Right atrium auricular region (tissue), 2 donors: ENCODE results near the gene SMAD5. TPM values are rescaled to one million over a fixed set of nuclear protein-coding genes. Genes with fewer than 3 reads are reported as not detected.

ENCODE experiments used
- DNase-seq: peaks from one replicate; pipeline ENCODE4 v3.0.0-alpha.2; 2019; ENCODE audit warnings: low spot score
- H3K27ac ChIP-seq, 2 donors: fragments of 200-600 bp; sonication (generic); 1 replicate in 1 of 2; 2 replicates in 1 of 2; pipeline ENCODE4 v1.5.1; 2016 to 2019
- H3K27me3 ChIP-seq, 2 donors: fragments of 200-600 bp; sonication (generic); one replicate each; pipeline versions ENCODE4 v1.5.1 to v1.6.0; 2017 to 2019
- H3K36me3 ChIP-seq: fragments of 200-600 bp; sonication (generic); one replicate; pipeline ENCODE4 v1.5.1; 2016
- H3K4me1 ChIP-seq, 2 donors: fragments of 200-600 bp; sonication (generic); one replicate each; pipeline versions ENCODE4 v1.5.1 to v1.6.0; 2017 to 2019
- H3K4me3 ChIP-seq, 2 donors: fragments of 200-600 bp; sonication (generic); 1 replicate in 1 of 2; 2 replicates in 1 of 2; pipeline ENCODE4 v1.5.1; 2017 to 2019; ENCODE audit warnings: mild to moderate bottlenecking in 1 of 2, moderate library complexity in 1 of 2
- H3K9me3 ChIP-seq, 2 donors: fragments of 200-600 bp; sonication (generic); one replicate each; pipeline ENCODE4 v1.5.1; 2019
- total RNA-seq, 2 donors: library from RNA; depleted of rRNA; stranded (reverse); fragments of >200 nt; gene quantifications; one replicate each; pipeline ENCODE4 v1.1.0, GENCODE V29; 2016
- TF ChIP-seq, protein P1 (sequence below), 2 donors: fragments of 200-600 bp; sonication (generic); IDR thresholded peaks; one replicate each; pipeline ENCODE4 v1.5.1; 2019; ENCODE audit warnings: antibody characterized with exemption in 2 of 2

Gene SMAD5
- total RNA-seq, 2 donors from 2014 or later, result 25.0 to 26.7 TPM

GRCh38 chr5:136194576-136194975 is 61.9 kb downstream of the SMAD5 start:
- H3K4me3 ChIP-seq, result no peak overlapping the region
- peaks cover 0 to 28% of the 10 kb centered on the region in 2 donors for H3K27me3 ChIP-seq
- TF ChIP-seq, protein P1, sequence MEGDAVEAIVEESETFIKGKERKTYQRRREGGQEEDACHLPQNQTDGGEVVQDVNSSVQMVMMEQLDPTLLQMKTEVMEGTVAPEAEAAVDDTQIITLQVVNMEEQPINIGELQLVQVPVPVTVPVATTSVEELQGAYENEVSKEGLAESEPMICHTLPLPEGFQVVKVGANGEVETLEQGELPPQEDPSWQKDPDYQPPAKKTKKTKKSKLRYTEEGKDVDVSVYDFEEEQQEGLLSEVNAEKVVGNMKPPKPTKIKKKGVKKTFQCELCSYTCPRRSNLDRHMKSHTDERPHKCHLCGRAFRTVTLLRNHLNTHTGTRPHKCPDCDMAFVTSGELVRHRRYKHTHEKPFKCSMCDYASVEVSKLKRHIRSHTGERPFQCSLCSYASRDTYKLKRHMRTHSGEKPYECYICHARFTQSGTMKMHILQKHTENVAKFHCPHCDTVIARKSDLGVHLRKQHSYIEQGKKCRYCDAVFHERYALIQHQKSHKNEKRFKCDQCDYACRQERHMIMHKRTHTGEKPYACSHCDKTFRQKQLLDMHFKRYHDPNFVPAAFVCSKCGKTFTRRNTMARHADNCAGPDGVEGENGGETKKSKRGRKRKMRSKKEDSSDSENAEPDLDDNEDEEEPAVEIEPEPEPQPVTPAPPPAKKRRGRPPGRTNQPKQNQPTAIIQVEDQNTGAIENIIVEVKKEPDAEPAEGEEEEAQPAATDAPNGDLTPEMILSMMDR (IDR thresholded peaks at IDR 0.05), result no peak
- DNase-seq, result peak; percentile 34
- no peaks in the 10 kb centered on the region for H3K9me3 ChIP-seq
- peaks cover 0 to 27% of the 10 kb centered on the region in 2 donors for H3K4me1 ChIP-seq
- no peak overlapping the region for H3K27ac ChIP-seq
- no peaks in the 10 kb centered on the region for H3K36me3 ChIP-seq

DNA sequence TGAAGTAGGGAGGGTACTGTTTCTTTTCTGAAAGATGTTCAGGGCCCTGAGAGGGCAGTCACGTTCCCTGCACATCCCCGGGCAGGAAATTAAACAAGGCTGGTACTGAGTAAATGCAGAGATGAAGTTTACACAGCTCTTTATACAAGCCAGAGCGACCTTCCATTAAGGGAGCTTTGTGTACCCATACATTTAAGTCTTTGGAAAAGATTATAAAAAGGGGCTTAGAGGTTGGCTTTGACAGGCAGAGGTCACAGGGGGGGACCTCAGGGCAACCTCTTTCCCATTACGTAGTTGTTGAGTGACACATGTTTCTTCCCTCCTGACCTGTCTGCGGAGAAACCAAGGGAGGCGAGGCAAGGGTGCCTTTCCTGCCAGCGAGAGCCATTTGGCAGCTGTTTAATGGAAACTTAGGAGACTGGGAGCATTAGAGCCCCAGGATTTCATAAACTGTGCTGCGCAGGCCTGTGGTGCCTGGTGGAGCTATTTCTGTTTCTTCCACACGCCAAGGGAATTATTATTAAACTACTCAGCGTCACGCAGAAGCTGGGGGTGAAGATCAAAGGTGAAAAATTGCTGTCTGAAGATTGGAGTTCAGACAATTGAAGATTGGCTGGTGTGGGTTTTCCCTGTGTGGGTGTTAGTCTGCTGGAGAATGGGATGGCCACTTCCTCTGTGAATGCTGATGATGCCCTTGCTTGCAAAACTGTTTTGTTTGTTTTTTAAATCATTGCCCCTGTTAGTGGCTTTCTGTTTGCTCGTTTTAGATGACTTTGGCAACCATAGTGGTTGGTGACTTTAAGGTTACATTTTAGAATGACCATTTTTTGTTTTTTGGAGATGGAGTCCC is 63.6 kb downstream of the SMAD5 start:
- Histone ChIP-seq H3K4me1 (peaks cover 0 to 23% of the 10 kb centered on the region in 2 donors), H3K27me3 (peaks cover 0 to 20% of the 10 kb centered on the region in 2 donors), H3K9me3 (no peaks in the 10 kb centered on the region), H3K4me3 (no peak overlapping the region), H3K36me3 (no peaks in the 10 kb centered on the region), H3K27ac (no peak overlapping the region)
- TF ChIP-seq, protein P1 (IDR thresholded peaks at IDR 0.05), result no peak
- DNase-seq, result peak; percentile 34

DNA sequence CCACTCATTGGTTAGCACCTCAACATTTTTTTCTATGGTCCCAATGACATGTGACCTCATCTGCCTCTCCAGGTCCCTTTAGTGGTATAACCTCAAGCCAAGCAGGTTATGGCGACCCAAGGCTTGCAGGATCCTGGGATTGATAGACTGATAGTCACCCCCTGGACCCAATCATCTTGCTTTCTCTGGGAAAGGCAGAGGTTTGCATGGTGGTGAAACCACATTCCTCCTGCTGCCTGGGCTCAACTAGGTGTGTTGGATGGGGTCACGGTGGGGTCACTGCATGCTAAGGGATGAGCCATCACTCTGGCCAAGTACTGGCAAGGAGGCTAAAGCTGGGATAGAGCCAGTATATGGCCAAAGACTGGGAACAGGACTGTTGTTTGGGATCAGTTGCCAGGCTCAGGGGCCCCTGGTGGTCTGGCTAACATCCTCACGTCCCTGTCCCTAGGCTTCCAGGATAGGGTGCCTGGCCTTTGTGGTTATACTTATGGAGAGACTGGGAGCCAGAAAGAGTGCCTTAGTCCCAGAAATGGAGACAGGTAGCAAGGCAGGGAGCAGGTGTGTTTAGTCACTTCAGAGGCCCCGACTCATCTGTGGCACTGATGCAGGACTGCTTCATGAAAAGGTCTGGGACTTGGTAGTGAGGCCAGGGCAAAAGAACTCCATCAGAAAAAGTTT is 65.0 kb downstream of the SMAD5 start:
- peaks cover 0 to 8% of the 10 kb centered on the region in 2 donors for H3K27me3 ChIP-seq
- peak; percentile 26 for DNase-seq
- TF ChIP-seq, protein P1 (IDR thresholded peaks at IDR 0.05), result no peak
- H3K4me1 ChIP-seq, result peaks cover 0 to 9% of the 10 kb centered on the region in 2 donors
- H3K9me3 ChIP-seq, result no peaks in the 10 kb centered on the region
- no peak overlapping the region for H3K27ac ChIP-seq
- no peaks in the 10 kb centered on the region for H3K36me3 ChIP-seq
- no peak overlapping the region for H3K4me3 ChIP-seq

- peak; percentile 16 for DNase-seq
- no peaks in the 10 kb centered on the region for H3K9me3 ChIP-seq
- H3K4me1 ChIP-seq, result peaks cover 0 to under 1% of the 10 kb centered on the region in 2 donors
- H3K36me3 ChIP-seq, result no peaks in the 10 kb centered on the region
- no peak overlapping the region for H3K4me3 ChIP-seq
- TF ChIP-seq, protein P1 (IDR thresholded peaks at IDR 0.05), result no peak
- H3K27ac ChIP-seq, result no peak overlapping the region
- peaks cover 0 to 3% of the 10 kb centered on the region in 2 donors for H3K27me3 ChIP-seq
These were observed 65.8 kb downstream of the SMAD5 start for GRCh38 chr5:136198453-136198852.

GRCh38 chr5:136199408-136199807 is 66.8 kb downstream of the SMAD5 start:
- Histone ChIP-seq H3K4me3 (no peak overlapping the region), H3K4me1 (no peaks in the 10 kb centered on the region), H3K36me3 (no peaks in the 10 kb centered on the region), H3K27me3 (no peaks in the 10 kb centered on the region), H3K9me3 (no peaks in the 10 kb centered on the region), H3K27ac (no peak overlapping the region)
- TF ChIP-seq, protein P1 (IDR thresholded peaks at IDR 0.05), result no peak
- DNase-seq, result peak; percentile 30
